Activated naive CD4-positive, alpha-beta T cell treated with anti-CD3 and anti-CD28 coated beads, Interleukin-2, amount 50 U/mL, for 72 hours (primary cell): ENCODE results near the gene BLVRB. TPM values are rescaled to one million over a fixed set of nuclear protein-coding genes. Genes with fewer than 3 reads are reported as not detected.
"Not testable (repeated sequence)": the region's sequence is repeated elsewhere in the genome, so short reads cannot be mapped to it uniquely, and the experiment has no call there.

Source experiments
- ATAC-seq, 2 donors: fragments of 150-1000 bp; cut with Tn5 transposase; 2 replicates each; pipeline ENCODE4 v1.10.0; 2021; ENCODE audit warnings: mild to moderate bottlenecking in 2 of 2, moderate library complexity in 2 of 2
- DNase-seq, 2 donors: peaks; one replicate each; pipeline ENCODE4 v3.0.0; 2021 to 2022; ENCODE audit warnings: low spot score in 2 of 2
- H3K27ac Mint-ChIP-seq, 2 donors: one replicate each; pipeline ENCODE4 v1.8.0; 2022; ENCODE audit warnings: mild to moderate bottlenecking in 2 of 2, mixed read lengths in 2 of 2
- H3K36me3 Mint-ChIP-seq, 2 donors: one replicate each; pipeline ENCODE4 v1.8.0; 2022; ENCODE audit warnings: mixed read lengths in 2 of 2
- H3K9me3 Mint-ChIP-seq, 2 donors: one replicate each; pipeline ENCODE4 v1.8.0; 2022; ENCODE audit warnings: mixed read lengths in 2 of 2
- total RNA-seq, 2 donors: library from RNA; stranded (reverse); gene quantifications; one replicate each; pipeline ENCODE4 v1.2.3, GENCODE V29; 2022

The BLVRB gene
- total RNA-seq, 2 donors from 2014 or later = 39.7 to 52.2 TPM

GRCh38 chr19:40443131-40443999 lies 22.2 kb downstream of the BLVRB start:
- DNase-seq (peak; percentile 96 to 98), ATAC-seq (peak; percentile 76 to 84)
- peak overlapping the region; percentile 89 to 98 for H3K27ac Mint-ChIP-seq
- H3K9me3 Mint-ChIP-seq = no peaks in the 10 kb centered on the region
- H3K36me3 Mint-ChIP-seq = peaks cover 12 to 15% of the 10 kb centered on the region in 2 donors

- H3K9me3 Mint-ChIP-seq = no peaks in the 10 kb centered on the region
- ATAC-seq = no peak
- peak overlapping the region; percentile 89 to 95 for H3K27ac Mint-ChIP-seq
- peaks cover 12 to 15% of the 10 kb centered on the region in 2 donors for H3K36me3 Mint-ChIP-seq
- no peak for DNase-seq
These were observed 23.0 kb downstream of the BLVRB start for GRCh38 chr19:40442328-40443130.

GRCh38 chr19:40441719-40442253 lies 23.8 kb downstream of the BLVRB start:
- H3K27ac Mint-ChIP-seq = peak overlapping the region; percentile 89 to 95
- H3K9me3 Mint-ChIP-seq = no peaks in the 10 kb centered on the region
- DNase-seq = no peak
- peaks cover 12 to 15% of the 10 kb centered on the region in 2 donors for H3K36me3 Mint-ChIP-seq
- no peak for ATAC-seq

DNA sequence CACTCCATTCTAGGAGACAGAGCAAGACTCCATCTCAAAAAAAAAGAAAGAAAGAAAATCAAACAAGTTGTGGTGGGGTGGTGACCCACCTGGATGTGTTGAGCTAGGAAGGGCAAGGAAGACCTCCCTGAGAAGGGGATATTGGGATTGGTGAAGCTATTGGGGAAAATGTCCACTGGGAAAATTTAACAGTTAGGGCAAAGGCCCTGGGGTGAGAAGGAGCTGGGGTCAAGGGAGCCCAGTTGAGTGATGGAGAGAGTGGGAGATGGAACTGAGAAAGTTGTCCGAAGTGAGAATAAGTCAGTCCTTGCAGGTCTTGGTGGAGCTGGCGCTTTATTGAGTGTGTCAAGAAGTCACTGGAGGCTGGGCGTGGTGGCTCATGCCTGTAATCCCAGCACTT lies 27.3 kb downstream of the BLVRB start:
- no peaks in the 10 kb centered on the region for H3K9me3 Mint-ChIP-seq
- peaks cover 6 to 8% of the 10 kb centered on the region in 2 donors for H3K36me3 Mint-ChIP-seq
- H3K27ac Mint-ChIP-seq = peak overlapping the region in 1 of 2 donors; percentile 52
- ATAC-seq = no peak
- DNase-seq = no peak

DNA sequence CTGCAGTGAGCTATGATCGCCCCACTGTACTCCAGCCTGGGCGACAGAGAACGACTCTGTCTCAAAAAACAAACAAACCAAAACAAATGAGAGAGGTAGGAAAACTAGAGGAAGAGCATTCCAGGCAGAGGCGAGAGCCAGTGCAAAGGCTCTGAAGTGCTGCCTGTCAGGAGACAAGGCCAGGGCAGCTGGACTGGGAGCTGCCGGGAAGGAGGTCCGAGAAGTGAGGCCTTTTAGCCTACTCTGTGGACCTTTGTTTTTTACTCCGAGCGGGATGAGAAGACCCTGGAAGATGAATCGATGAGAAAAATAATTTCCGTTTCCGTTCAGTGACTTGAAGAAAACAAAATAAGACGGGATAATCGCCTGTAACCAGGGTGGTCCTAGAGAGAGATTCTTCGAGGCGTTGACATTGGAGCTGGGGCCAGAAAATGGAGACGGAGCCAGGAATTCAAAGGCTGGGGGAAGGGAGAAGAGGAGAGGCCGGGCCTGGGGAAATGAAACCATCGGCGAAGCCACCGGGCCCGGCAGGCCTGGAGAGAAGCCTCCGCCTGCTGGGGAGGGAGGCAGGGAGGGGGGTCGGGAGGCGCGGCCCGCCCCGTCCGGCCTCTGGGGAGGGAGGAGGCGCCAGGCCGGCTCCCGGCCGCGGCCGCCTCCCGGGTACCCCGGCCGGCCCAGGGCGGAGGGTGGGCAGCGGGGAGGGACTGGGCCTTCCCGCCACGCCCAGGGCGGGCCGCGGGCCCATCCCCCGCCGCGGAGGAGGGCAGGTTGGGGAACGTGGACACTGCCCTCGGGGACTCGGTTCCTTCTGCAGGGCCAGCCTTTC lies 31.9 kb downstream of the BLVRB start:
- ATAC-seq = peak; percentile 90 to 95
- DNase-seq = peak; percentile 48 to 65
- Mint-ChIP-seq H3K36me3 (peaks cover 0 to 7% of the 10 kb centered on the region in 2 donors), H3K27ac (peak overlapping the region; percentile 95 to 99), H3K9me3 (no peaks in the 10 kb centered on the region)

- H3K27ac Mint-ChIP-seq = peak overlapping the region; percentile 95 to 99
- not testable (repeated sequence) for H3K36me3 Mint-ChIP-seq, DNase-seq, H3K9me3 Mint-ChIP-seq, ATAC-seq
These were observed 32.8 kb downstream of the BLVRB start for GRCh38 chr19:40432760-40433159.

GRCh38 chr19:40431698-40432097 lies 33.8 kb downstream of the BLVRB start:
- Mint-ChIP-seq H3K27ac (no peak overlapping the region), H3K36me3 (peaks cover 0 to 7% of the 10 kb centered on the region in 2 donors), H3K9me3 (no peaks in the 10 kb centered on the region)
- DNase-seq (no peak), ATAC-seq (no peak)

DNA sequence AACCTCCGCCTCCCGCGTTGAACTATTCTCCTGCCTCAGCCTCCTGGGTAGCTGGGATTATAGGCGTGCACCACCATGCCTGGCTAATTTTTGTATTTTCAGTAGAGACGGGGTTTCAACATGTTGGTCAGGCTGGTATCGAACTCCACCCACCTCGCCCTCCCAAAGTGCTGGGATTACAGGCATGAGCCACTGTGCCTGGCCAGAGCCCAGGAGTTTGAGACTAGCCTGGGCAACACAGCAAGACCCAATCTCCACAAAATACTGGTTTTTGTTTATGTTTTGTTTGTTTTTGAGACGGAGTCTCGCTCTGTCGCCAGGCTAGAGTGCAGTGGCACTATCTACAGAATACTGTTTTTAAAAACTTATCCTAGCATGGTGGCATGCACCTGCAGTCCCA lies 35.3 kb downstream of the BLVRB start:
- not testable (repeated sequence) for H3K27ac Mint-ChIP-seq, DNase-seq, ATAC-seq, H3K36me3 Mint-ChIP-seq, H3K9me3 Mint-ChIP-seq

- not testable (repeated sequence) for H3K27ac Mint-ChIP-seq, ATAC-seq, DNase-seq, H3K9me3 Mint-ChIP-seq
- H3K36me3 Mint-ChIP-seq = peaks cover 9 to 12% of the 10 kb centered on the region in 2 donors
These were observed 37.3 kb downstream of the BLVRB start for GRCh38 chr19:40428197-40428596.

- Mint-ChIP-seq H3K9me3 (no peaks in the 10 kb centered on the region), H3K27ac (peak within 1 kb of the TSS; percentile 95 to 97), H3K36me3 (peaks cover 14 to 20% of the 10 kb centered on the region in 2 donors)
- peak; percentile 100 for DNase-seq
- ATAC-seq = peak; percentile 80 to 84
These were observed 39.9 kb downstream of the BLVRB start, which contains the start of gene SERTAD1 for GRCh38 chr19:40425450-40426287. Gene SERTAD1 (minus strand): TSS chr19:40425992. CDS start chr19:40423546, 2,446 bp downstream.

GRCh38 chr19:40424637-40425449 lies 40.7 kb downstream of the BLVRB start:
- Mint-ChIP-seq H3K9me3 (no peaks in the 10 kb centered on the region), H3K27ac (peak overlapping the region; percentile 95), H3K36me3 (peaks cover 14 to 20% of the 10 kb centered on the region in 2 donors)
- ATAC-seq = no peak
- DNase-seq = peak in 1 of 2 donors; percentile 15

GRCh38 chr19:40423938-40424337 lies 41.6 kb downstream of the BLVRB start:
- Mint-ChIP-seq H3K36me3 (peaks cover 14 to 20% of the 10 kb centered on the region in 2 donors), H3K9me3 (no peaks in the 10 kb centered on the region), H3K27ac (peak overlapping the region; percentile 73 to 95)
- DNase-seq (no peak), ATAC-seq (no peak)

DNA sequence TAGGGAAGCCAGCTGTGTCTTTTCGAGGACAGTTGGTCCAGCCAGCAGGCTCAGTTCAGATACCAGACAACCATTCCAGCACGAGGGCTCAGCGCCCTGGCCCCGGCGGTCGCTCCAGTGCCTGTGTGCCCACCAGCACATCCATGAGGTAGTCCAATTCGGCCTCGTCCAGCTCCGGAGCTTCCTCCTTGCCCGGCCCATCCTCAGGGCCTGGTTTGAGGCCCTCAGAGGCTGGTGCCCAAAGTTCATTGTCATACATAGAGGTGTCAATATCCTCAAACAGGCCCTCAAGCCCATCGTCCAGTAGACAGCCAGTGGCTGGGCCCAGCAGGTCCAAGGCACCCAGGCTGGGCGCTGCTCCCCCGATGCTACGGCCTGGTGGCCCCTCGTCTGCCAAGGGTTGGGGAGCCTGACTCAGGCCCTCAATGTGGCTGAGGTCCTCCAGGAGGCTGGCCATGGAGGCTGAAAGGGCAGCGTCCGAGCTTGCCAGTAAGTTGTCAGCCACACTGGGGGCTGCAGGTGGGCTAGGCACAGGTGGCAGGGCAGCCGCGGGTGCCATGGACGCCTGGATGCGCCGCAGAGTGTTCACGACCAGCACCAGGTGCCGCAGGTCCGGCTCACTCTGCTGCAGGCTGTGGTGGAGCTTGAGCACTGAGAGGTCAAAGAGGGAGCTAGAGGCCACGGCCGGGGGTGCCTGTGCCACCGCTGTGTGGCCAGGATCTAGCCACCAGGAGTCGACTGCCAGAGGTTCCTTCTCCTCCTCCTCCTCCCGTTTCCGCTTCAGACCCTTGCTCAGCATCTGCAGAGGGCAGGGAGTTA lies 42.6 kb downstream of the BLVRB start:
- H3K9me3 Mint-ChIP-seq = no peaks in the 10 kb centered on the region
- DNase-seq (peak in 1 of 2 donors; percentile 60), ATAC-seq (no peak)
- H3K36me3 Mint-ChIP-seq = peaks cover 14 to 20% of the 10 kb centered on the region in 2 donors
- peak overlapping the region; percentile 93 to 97 for H3K27ac Mint-ChIP-seq
